ENCODE results near the gene LBX2. TPM values are rescaled to one million over a fixed set of nuclear protein-coding genes. Genes with fewer than 3 reads are reported as not detected.

The LBX2 gene
- total RNA-seq, 4 donors from 2014 or later = 0.32 to 1.7 (median 0.84) TPM

DNA sequence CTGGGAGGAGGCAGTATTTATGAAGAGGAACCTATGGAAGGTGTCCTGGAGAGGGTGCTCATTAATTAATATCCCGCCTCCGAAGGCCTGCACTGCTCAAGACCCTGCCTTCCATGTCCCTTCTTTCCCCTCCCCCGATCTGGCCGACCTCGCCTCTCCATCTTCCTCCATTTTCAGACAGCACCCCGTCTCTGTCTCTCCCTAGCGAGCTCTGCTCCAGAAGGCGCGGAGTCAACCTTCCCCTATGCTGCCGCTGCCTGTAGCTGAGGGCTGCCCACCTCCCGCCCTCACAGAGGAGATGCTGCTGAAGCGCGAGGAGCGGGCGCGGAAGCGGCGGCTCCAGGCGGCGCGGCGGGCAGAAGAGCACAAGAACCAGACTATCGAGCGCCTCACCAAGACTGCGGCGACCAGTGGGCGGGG, 42.3 kb downstream of the LBX2 start:
- Histone ChIP-seq H3K4me1 (peaks cover 32 to 43% (median 41%) of the 10 kb centered on the region in 4 donors), H3K9me3 (no peaks in the 10 kb centered on the region), H3K36me3 (peaks cover 5 to 15% (median 13%) of the 10 kb centered on the region in 4 donors), H3K4me3 (peak overlapping the region; percentile 68 to 85 (median 74)), H3K27me3 (no peaks in the 10 kb centered on the region), H3K27ac (replicated peaks in 1 of 4) (peak overlapping the region; percentile 91 to 98 (median 96))
- TF ChIP-seq, protein P1, sequence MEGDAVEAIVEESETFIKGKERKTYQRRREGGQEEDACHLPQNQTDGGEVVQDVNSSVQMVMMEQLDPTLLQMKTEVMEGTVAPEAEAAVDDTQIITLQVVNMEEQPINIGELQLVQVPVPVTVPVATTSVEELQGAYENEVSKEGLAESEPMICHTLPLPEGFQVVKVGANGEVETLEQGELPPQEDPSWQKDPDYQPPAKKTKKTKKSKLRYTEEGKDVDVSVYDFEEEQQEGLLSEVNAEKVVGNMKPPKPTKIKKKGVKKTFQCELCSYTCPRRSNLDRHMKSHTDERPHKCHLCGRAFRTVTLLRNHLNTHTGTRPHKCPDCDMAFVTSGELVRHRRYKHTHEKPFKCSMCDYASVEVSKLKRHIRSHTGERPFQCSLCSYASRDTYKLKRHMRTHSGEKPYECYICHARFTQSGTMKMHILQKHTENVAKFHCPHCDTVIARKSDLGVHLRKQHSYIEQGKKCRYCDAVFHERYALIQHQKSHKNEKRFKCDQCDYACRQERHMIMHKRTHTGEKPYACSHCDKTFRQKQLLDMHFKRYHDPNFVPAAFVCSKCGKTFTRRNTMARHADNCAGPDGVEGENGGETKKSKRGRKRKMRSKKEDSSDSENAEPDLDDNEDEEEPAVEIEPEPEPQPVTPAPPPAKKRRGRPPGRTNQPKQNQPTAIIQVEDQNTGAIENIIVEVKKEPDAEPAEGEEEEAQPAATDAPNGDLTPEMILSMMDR (IDR thresholded peaks at IDR 0.05) = no peak
- TF ChIP-seq POLR2AphosphoS5 (IDR thresholded peaks at IDR 0.05) = no peak
- under 1% methylated on average over 17 of the region's 27 CpGs for WGBS
- DNase-seq (ENCODE audit: extremely low spot score) = no peak
- intact Hi-C loops (cut with DNase I) = no loop called here

DNA sequence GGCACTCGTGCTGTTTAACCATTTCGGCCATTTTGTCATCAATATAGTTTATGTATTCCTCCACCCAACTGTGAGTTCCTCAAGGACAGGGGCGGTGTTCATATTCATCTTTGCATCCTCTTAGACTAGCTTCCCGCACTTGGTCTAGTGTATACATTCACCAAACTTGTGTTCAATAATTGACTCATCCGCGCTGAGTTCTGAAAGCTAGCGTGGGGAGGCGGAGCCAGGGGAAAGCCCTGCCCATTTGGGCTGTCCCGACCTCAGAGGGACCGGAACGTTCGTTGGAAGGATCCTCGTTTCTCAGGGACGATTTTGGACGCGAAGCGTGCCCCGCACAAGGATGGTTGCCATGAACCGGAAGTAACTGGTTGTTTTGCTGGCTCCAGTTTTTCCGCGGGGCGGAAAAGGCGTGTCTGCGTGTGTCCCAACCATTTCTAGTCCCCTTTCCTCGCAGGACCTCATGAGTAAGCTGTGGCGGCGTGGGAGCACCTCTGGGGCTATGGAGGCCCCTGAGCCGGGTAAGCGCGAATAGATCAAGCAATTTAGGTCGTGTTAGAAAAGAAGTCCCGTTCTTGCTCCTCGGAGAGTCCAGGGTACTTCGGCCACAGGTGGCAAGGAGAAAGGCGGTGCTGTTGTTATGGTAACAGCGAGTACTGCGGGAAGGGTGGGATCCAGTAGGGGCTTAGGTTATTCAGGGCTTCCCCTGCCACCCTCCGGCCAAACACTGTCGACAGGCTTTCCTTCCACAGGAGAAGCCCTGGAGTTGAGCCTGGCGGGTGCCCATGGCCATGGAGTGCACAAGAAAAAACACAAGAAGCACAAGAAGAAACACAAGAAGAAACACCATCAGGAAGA, 44.5 kb downstream of the LBX2 start, which contains the start of gene INO80B:
INO80B (plus strand) TSS at position 434 of the 858 bp plus-strand sequence; CDS start at position 464, 30 bp downstream.
- WGBS = under 1% methylated on average over 35 of the region's 40 CpGs
- no peaks in the 10 kb centered on the region for H3K9me3 ChIP-seq
- peaks cover 32 to 43% (median 41%) of the 10 kb centered on the region in 4 donors for H3K4me1 ChIP-seq
- H3K36me3 ChIP-seq = no peaks in the 10 kb centered on the region
- intact Hi-C loops (cut with DNase I) = no loop called here
- DNase-seq (ENCODE audit: extremely low spot score) = peak; percentile 99
- H3K27ac ChIP-seq (replicated peaks in 1 of 4) = peak within 1 kb of the TSS; percentile 66 to 74 (median 68)
- no peaks in the 10 kb centered on the region for H3K27me3 ChIP-seq
- TF ChIP-seq, protein P1 (IDR thresholded peaks at IDR 0.05) = peak in 1 of 3 experiments; percentile 28
- no peak for TF ChIP-seq EP300 (IDR thresholded peaks at IDR 0.05)
- peak; percentile 84 to 99 for TF ChIP-seq POLR2AphosphoS5 (IDR thresholded peaks at IDR 0.05)
- H3K4me3 ChIP-seq = peak within 1 kb of the TSS; percentile 63 to 80 (median 70)

DNA sequence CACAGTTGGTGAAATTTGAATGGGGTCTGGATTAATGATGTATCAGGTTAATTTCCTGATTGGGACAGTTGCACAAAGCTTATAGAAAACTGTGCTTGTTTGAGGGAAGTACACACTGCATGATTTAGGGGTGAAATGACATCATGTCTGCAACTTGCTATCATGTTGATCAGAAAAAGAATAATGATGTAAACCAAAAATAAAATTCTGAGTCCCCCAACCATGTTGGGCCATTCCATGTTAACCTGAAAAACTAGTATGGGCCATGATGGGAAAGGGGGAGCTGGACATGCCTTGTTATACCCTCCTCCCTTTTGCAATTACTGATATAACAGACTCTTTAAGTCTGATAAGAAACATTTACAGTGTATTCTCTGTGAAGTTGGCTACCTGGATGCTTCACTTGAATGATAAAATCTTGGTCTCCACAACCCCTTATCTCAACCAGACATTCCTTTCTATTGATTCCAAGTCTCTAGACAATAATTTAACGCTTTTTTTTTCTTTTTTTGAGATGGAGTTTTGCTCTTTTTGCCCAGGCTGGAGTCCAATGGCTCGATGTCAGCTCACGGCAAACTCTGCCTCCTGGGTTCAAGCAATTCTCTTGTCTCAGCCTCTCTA, 48.7 kb downstream of the LBX2 start:
- Histone ChIP-seq H3K9me3 (no peaks in the 10 kb centered on the region), H3K27ac (replicated peaks in 1 of 4) (no peak overlapping the region), H3K27me3 (peaks cover 0 to 3% (median 0%) of the 10 kb centered on the region in 4 donors), H3K4me1 (peaks cover 6 to 11% (median 9%) of the 10 kb centered on the region in 4 donors), H3K4me3 (no peak overlapping the region), H3K36me3 (no peaks in the 10 kb centered on the region)
- WGBS = 84% methylated on average over 3 of the region's 3 CpGs
- intact Hi-C loops (cut with DNase I) = no loop called here
- TF ChIP-seq POLR2AphosphoS5 (IDR thresholded peaks at IDR 0.05) (no peak), EP300 (IDR thresholded peaks at IDR 0.05) (no peak), POLR2A (IDR thresholded peaks at IDR 0.05; ENCODE audit: low read depth) (no peak)
- TF ChIP-seq, protein P1 (IDR thresholded peaks at IDR 0.05) = no peak
- DNase-seq (ENCODE audit: extremely low spot score) = no peak

DNA sequence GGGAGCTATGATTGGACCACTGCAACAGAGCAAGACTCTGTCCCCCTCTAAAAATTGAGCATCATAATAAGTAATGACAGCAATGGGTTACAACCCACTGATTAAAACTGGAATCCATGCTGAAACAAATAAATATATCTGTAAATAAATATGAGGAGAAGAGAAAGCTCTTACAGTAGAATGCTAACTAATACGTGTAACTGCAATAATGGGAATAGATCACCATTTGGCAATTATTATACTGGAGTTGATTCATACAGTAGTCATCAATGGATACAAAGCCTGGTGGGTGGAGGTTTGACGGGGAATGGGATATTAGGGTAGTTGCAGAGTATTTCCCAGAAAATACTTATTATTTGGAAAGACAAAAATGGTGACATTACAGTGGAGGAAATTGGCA, 50.6 kb downstream of the LBX2 start:
- WGBS = 67% methylated on average over 2 of the region's 2 CpGs
- TF ChIP-seq POLR2AphosphoS5 (IDR thresholded peaks at IDR 0.05) = no peak
- TF ChIP-seq, protein P1 (IDR thresholded peaks at IDR 0.05) = no peak
- no peak for TF ChIP-seq POLR2A (IDR thresholded peaks at IDR 0.05; ENCODE audit: low read depth)
- TF ChIP-seq EP300 (IDR thresholded peaks at IDR 0.05) = no peak
- Histone ChIP-seq H3K4me1 (no peaks in the 10 kb centered on the region), H3K27ac (replicated peaks in 1 of 4) (no peak overlapping the region), H3K27me3 (peaks cover 0 to 6% (median 0%) of the 10 kb centered on the region in 4 donors), H3K36me3 (no peaks in the 10 kb centered on the region), H3K4me3 (no peak overlapping the region), H3K9me3 (no peaks in the 10 kb centered on the region)
- intact Hi-C loops (cut with DNase I) = no loop called here
- no peak for DNase-seq (ENCODE audit: extremely low spot score)

Other genes with a start within 250 kb of the LBX2 start
- gene SLC4A5, start 156.2 kb downstream of the LBX2 start, total RNA-seq = 1 to 10 TPM in 3 of 4 donors, under 1 TPM in 1; 0.50 to 1.8 (median 1.4) TPM
- 100 to 1,000 TPM; 136 to 188 (median 162) TPM for gene DCTN1, start 119.3 kb downstream of the LBX2 start, total RNA-seq
- 1 to 10 TPM in 3 of 4 donors, under 1 TPM in 1; 0.66 to 4.6 (median 3.2) TPM for gene C2orf81, start 78.0 kb downstream of the LBX2 start, total RNA-seq
- gene WDR54, start 77.9 kb downstream of the LBX2 start, total RNA-seq = 10 to 100 TPM in 2 of 4 donors, 1 to 10 TPM in 2; 7.6 to 14.6 (median 11.9) TPM
- gene RTKN, start 57.7 kb downstream of the LBX2 start, total RNA-seq = 10 to 100 TPM in 2 of 4 donors, 1 to 10 TPM in 2; 8.4 to 14.1 (median 11.3) TPM
- gene INO80B, start 44.5 kb downstream of the LBX2 start, total RNA-seq = 10 to 100 TPM in 3 of 4 donors, 1 to 10 TPM in 1; 8.7 to 16.6 (median 10.6) TPM
- 10 to 100 TPM; 40.0 to 56.4 (median 47.2) TPM for gene WBP1, start 41.2 kb downstream of the LBX2 start, total RNA-seq
- gene MOGS, start 34.2 kb downstream of the LBX2 start, total RNA-seq = 10 to 100 TPM; 20.8 to 38.7 (median 28.3) TPM
- 10 to 100 TPM; 15.4 to 40.4 (median 38.8) TPM for gene MRPL53, start 26.9 kb downstream of the LBX2 start, total RNA-seq
- 10 to 100 TPM in 3 of 4 donors, 1 to 10 TPM in 1; 9.6 to 27.8 (median 19.2) TPM for gene CCDC142, start 16.6 kb downstream of the LBX2 start, total RNA-seq
- gene TTC31, start 16.5 kb downstream of the LBX2 start, total RNA-seq = 10 to 100 TPM; 17.4 to 23.0 (median 20.6) TPM
- 10 to 100 TPM; 11.3 to 14.1 (median 12.7) TPM for gene PCGF1, start 8.1 kb upstream of the LBX2 start, total RNA-seq
- gene TLX2, start 14.8 kb upstream of the LBX2 start, total RNA-seq = under 1 TPM in 3 of 4 donors, not detected in 1; 0.42 to 0.99 (median 0.84) TPM
- not detected for gene DQX1, start 26.6 kb upstream of the LBX2 start, total RNA-seq
- gene AUP1, start 30.1 kb upstream of the LBX2 start, total RNA-seq = 10 to 100 TPM; 83.6 to 95.1 (median 89.6) TPM
- gene HTRA2, start 30.3 kb upstream of the LBX2 start, total RNA-seq = 10 to 100 TPM; 29.7 to 37.9 (median 31.9) TPM
- 1 to 10 TPM; 7.1 to 8.6 (median 7.7) TPM for gene LOXL3, start 54.3 kb upstream of the LBX2 start, total RNA-seq
- gene DOK1, start 55.1 kb upstream of the LBX2 start, total RNA-seq = 10 to 100 TPM; 11.9 to 26.5 (median 19.3) TPM
- gene M1AP, start 148.7 kb upstream of the LBX2 start, total RNA-seq = under 1 TPM in 2 of 4 donors, not detected in 2; 0.17 to 0.42 TPM
- gene SEMA4F, start 154.6 kb upstream of the LBX2 start, total RNA-seq = 1 to 10 TPM; 2.8 to 5.5 (median 5.3) TPM

Measured in esophagus muscularis mucosa (tissue), 4 donors.